ENCODE data around the gene CEP85. TPM values are rescaled to one million over a fixed set of nuclear protein-coding genes. Genes with fewer than 3 reads are reported as not detected.
A peak's percentile ranks its signal among the peaks of the same experiment; 100 is the strongest.

The CEP85 gene
- total and polyA plus RNA-seq, 2 of the 13 experiments (the other 11 are each of a cell fraction or from before 2014, with no cell fraction given) = 16.1 to 26.7 TPM

DNA sequence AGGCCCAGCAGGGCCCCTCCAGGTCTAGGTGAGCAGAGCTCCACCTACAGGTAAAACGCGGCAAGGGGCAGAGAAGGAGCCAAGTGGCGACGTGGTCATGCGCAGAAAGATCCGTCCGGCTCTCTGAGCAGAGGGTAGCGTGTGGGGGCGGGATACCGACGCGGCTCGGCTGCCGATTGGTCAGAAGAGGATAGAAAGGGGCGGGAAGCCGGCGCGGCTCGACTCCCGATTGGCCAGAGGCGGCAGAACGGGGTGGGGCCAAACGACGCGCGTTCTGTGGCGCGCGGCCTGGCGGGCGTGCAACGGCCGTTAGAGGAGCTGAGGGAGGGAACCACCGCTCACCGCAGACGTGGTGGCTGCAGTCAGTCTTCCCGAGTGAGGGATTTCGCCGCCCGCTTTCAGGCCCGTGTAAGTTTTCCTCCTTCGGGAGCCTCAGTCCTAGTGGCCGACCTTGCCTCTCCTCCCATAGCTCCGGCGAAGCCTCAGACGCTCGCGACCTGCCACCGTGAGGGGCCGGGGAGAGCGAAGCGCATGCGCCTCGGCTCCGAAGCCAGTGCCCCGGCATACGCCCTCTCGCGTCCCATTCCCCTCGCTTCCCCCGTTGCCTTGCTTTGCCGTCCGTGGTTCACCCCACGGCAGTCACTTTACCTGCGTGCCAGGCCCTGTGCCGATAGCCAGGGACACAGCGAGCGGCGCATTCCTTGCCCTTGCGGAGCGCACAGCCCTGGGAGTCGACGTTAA, at the start of gene CEP85 (continued):
- TF ChIP-seq NR2C2 (CRISPR knock-in tag; IDR thresholded peaks at IDR 0.05; ENCODE audit: borderline replicate concordance) (peak; percentile 19; the same call in 1 of the 2 replicates), GZF1 (CRISPR knock-in tag; IDR thresholded peaks at IDR 0.05) (0 out of 2 replicates have a peak, but pooled peaks have one; percentile 21), ZNF446 (CRISPR knock-in tag; IDR thresholded peaks at IDR 0.05) (0 out of 2 replicates have a peak, but pooled peaks have one; percentile 16), HDAC1 (CRISPR knock-in tag; IDR thresholded peaks at IDR 0.05) (peak; percentile 83), SP2 (CRISPR knock-in tag; IDR thresholded peaks at IDR 0.05) (peak; percentile 96), ELF3 (CRISPR knock-in tag; IDR thresholded peaks at IDR 0.05) (peak; percentile 26; the same call in 1 of the 2 replicates), SALL2 (CRISPR knock-in tag; IDR thresholded peaks at IDR 0.05) (no peak; the same call in 1 of the 2 replicates), KDM5A (IDR thresholded peaks at IDR 0.05; ENCODE audit: borderline replicate concordance, low read length) (peak; percentile 59; the same call in 1 of the 2 replicates), REPIN1 (CRISPR knock-in tag; IDR thresholded peaks at IDR 0.05; ENCODE audit: borderline replicate concordance, low read depth) (peak; percentile 50), HOXA9 (CRISPR knock-in tag; IDR thresholded peaks at IDR 0.05; ENCODE audit: borderline replicate concordance) (no peak), MEF2D (CRISPR knock-in tag; IDR thresholded peaks at IDR 0.05) (peak; percentile 28; the same call in 1 of the 2 replicates), NKX3-1 (CRISPR knock-in tag; IDR thresholded peaks at IDR 0.05) (no peak), KLF15 (CRISPR knock-in tag; IDR thresholded peaks at IDR 0.05; ENCODE audit: borderline replicate concordance) (no peak), PRDM15 (CRISPR knock-in tag; IDR thresholded peaks at IDR 0.05) (no peak), ZNF616 (CRISPR knock-in tag; IDR thresholded peaks at IDR 0.05; ENCODE audit: low read depth) (no peak; the same call in 1 of the 2 replicates), FOXK1 (CRISPR knock-in tag; IDR thresholded peaks at IDR 0.05; ENCODE audit: borderline replicate concordance, low read depth) (peak; percentile 23; the same call in 1 of the 2 replicates), KLF16 (CRISPR knock-in tag; IDR thresholded peaks at IDR 0.05) (peak in 1 of 2 experiments; percentile 34; a peak in 2 of 4 replicates), ZNF547 (CRISPR knock-in tag; IDR thresholded peaks at IDR 0.05) (peak; percentile 65; the same call in 1 of the 2 replicates), ZBTB39 (CRISPR knock-in tag; IDR thresholded peaks at IDR 0.05) (no peak), PHF8 (CRISPR knock-in tag; IDR thresholded peaks at IDR 0.05) (peak; percentile 93), HNRNPUL1 (IDR thresholded peaks at IDR 0.05; ENCODE audit: low read depth, low read length) (no peak)

All from HepG2 (cell line).